ENCODE measurements around the gene PTPRM. TPM values are rescaled to one million over a fixed set of nuclear protein-coding genes. Genes with fewer than 3 reads are reported as not detected.

Gene PTPRM
- total RNA-seq, 1 experiment from 2014 or later = 6.2 TPM

DNA sequence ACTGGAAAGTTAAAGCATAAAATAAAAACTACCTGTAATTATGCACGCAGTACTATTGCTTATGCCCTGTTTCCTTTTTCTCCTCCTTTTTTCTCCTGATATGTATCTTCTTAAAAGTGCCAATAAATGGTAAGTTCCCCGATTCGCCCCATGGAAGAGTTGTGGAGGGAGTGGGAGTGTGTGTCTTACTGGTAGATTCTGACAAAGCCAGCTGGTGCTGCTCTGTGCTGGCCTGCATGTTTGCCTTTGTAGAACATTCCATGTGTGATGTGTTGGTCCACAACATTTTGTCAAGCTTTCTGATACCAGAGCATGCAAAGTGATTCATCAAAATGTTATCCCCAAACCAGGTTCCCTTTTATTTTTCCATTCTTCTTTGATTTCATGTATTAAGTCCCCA lies 685.3 kb downstream of the PTPRM start:
- no peak overlapping the region for H2BK12ac ChIP-seq (ENCODE audit: insufficient read length, low read depth, low read length)
- H3K27me3 ChIP-seq (ENCODE audit: insufficient read depth, low read length) = no peaks in the 10 kb centered on the region
- H3K79me2 ChIP-seq (ENCODE audit: insufficient read depth, low read length) = no peaks in the 10 kb centered on the region
- no peak overlapping the region for H2BK120ac ChIP-seq (ENCODE audit: low read depth, low read length, poor library complexity, severe bottlenecking)
- H3K4ac ChIP-seq (ENCODE audit: low read depth, low read length) = no peak overlapping the region
- no peak overlapping the region for H3K4me2 ChIP-seq (ENCODE audit: insufficient read depth, insufficient read length, low read length)
- H4K20me1 ChIP-seq (ENCODE audit: control insufficient read depth, insufficient read depth, insufficient read length) = no peaks in the 10 kb centered on the region
- H3K27ac Mint-ChIP-seq = peak overlapping the region in 2 of 3 experiments; percentile 0 to 19; a peak in 2 of 7 replicates
- H2BK5ac ChIP-seq (ENCODE audit: insufficient read length, low read length) = no peak overlapping the region
- H2BK15ac ChIP-seq (ENCODE audit: low read depth, low read length) = no peak overlapping the region
- no peak overlapping the region for H4K8ac ChIP-seq (replicated peaks; ENCODE audit: insufficient read length, low read depth, low read length)
- no peak overlapping the region for H3K9ac ChIP-seq (ENCODE audit: extremely low read depth, insufficient read length, low read length)
- H3K14ac ChIP-seq (ENCODE audit: insufficient read depth, low read length) = no peak overlapping the region
- no peak overlapping the region for H3K56ac ChIP-seq (ENCODE audit: insufficient read length, low read depth, low read length)
- no peak overlapping the region for H3T11ph ChIP-seq (ENCODE audit: low read length)
- TF ChIP-seq, protein P1, sequence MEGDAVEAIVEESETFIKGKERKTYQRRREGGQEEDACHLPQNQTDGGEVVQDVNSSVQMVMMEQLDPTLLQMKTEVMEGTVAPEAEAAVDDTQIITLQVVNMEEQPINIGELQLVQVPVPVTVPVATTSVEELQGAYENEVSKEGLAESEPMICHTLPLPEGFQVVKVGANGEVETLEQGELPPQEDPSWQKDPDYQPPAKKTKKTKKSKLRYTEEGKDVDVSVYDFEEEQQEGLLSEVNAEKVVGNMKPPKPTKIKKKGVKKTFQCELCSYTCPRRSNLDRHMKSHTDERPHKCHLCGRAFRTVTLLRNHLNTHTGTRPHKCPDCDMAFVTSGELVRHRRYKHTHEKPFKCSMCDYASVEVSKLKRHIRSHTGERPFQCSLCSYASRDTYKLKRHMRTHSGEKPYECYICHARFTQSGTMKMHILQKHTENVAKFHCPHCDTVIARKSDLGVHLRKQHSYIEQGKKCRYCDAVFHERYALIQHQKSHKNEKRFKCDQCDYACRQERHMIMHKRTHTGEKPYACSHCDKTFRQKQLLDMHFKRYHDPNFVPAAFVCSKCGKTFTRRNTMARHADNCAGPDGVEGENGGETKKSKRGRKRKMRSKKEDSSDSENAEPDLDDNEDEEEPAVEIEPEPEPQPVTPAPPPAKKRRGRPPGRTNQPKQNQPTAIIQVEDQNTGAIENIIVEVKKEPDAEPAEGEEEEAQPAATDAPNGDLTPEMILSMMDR (conservative IDR thresholded peaks at IDR 0.05) = no peak
- no peaks in the 10 kb centered on the region for H3K36me3 Mint-ChIP-seq (ENCODE audit: insufficient read depth in 1 of 3, low read depth in 3 of 3)
- 0 out of 5 replicates have a peak overlapping the region, but pooled peaks of 1 of the 2 experiments have one; percentile 1 for H3K4me3 Mint-ChIP-seq
- no peak overlapping the region for H2AK5ac ChIP-seq (ENCODE audit: insufficient read length, low read length)
- H3K23ac ChIP-seq (ENCODE audit: insufficient read length, low read depth, low read length) = no peak overlapping the region
- no peaks in the 10 kb centered on the region for H3K27me3 Mint-ChIP-seq (ENCODE audit: low read depth)
- DNase-seq = no peak
- no peak overlapping the region for H2BK20ac ChIP-seq (ENCODE audit: low read depth, low read length, poor library complexity, severe bottlenecking)
- no peak overlapping the region for H3K27ac ChIP-seq (ENCODE audit: insufficient read length, low read depth, low read length)
- no peaks in the 10 kb centered on the region for H3K9me3 ChIP-seq (ENCODE audit: control insufficient read depth, low read depth, low read length)
- peaks cover 48 to 49% of the 10 kb centered on the region in 2 experiments for H3K4me1 Mint-ChIP-seq
- H3K23me2 ChIP-seq (ENCODE audit: insufficient read length, low read depth, low read length, poor library complexity, severe bottlenecking) = no peaks in the 10 kb centered on the region
- H4K91ac ChIP-seq (ENCODE audit: insufficient read length, low read depth, low read length) = no peak overlapping the region
- H3K79me1 ChIP-seq (ENCODE audit: insufficient read depth, low read depth, low read length, poor library complexity, severe bottlenecking) = no peaks in the 10 kb centered on the region
- no peak overlapping the region for H4K5ac ChIP-seq (ENCODE audit: insufficient read length, low read depth, low read length)
- peaks cover 8% of the 10 kb centered on the region; the same call in 1 of the 2 replicates for H3K4me1 ChIP-seq (ENCODE audit: insufficient read depth, low read length)
- WGBS (ENCODE audit: extremely low coverage, insufficient read length, low lambda C conversion rate) = no CpG with 5 or more reads among the region's 3 CpGs
- H3K18ac ChIP-seq (ENCODE audit: insufficient read length, low read depth, low read length) = no peak overlapping the region
- no peaks in the 10 kb centered on the region for H3K9me3 Mint-ChIP-seq
- no peak overlapping the region for H2AFZ ChIP-seq (ENCODE audit: low read length)
